Ramos (cell line): ENCODE measurements around the gene CST1.
"Not testable (repeated sequence)": the region's sequence is repeated elsewhere in the genome, so short reads cannot be mapped to it uniquely, and the experiment has no call there.

ENCODE experiments used
- in situ Hi-C: fragments of 300-500 bp; cut with MboI; formaldehyde crosslinking; loops from one replicate; pipeline ENCODE4 v1.14.3; 2022; ENCODE audit warnings: low sequenced_read_pairs; ENCODE audit not compliant: unreplicated experiment

CST1 gene, protein sequence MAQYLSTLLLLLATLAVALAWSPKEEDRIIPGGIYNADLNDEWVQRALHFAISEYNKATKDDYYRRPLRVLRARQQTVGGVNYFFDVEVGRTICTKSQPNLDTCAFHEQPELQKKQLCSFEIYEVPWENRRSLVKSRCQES

DNA sequence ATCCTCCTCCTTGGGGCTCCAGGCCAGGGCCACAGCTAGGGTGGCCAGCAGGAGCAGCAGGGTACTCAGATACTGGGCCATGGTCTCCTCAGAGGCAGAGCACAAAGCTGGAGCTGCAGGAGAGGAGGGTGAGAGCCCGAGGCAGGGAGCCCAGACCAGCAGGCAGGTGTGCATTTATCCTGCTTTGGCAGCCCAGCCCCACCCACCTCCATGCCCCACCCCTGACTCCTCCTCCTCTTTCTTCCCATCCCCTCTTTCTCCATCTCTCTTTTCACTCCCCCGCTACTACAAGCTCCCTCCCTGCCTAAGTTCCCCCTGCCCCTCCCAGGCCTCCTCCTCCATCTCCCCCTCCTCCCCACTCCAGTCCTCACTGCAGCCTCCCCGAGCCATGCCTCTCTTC, at the start of gene CST1:
CST1 (minus strand) TSS at position 150 of the 400 bp plus-strand sequence; CDS start at position 81, 69 bp downstream.
- in situ Hi-C loops: not testable (repeated sequence)

GRCh38 chr20:23799216-23799847, 48.6 kb upstream of the CST1 start:
- in situ Hi-C loops: not testable (repeated sequence)

DNA sequence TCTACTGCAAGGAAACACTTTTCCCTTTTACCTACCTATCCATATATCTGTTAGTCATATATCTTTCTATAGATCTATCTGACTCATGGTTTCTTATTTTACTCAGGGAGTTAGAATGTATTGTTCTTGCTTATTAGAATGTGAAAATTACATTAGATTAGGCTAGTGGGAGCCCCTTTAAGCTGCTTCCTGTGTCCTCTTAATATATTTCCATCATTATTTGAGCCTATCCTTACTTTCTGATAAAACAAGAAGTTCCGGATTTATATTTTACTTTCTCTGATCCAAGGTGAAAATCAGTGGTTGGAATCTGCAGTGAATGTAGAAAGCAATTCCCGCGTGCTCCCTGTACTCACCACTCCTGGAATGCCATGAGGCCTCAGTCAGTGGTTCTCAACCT, 44.8 kb upstream of the CST1 start:
- in situ Hi-C loops: no loop called here

- in situ Hi-C loops: no loop called here
Observed at GRCh38 chr20:23794841-23795240, 44.1 kb upstream of the CST1 start.

GRCh38 chr20:23794065-23794464, 43.3 kb upstream of the CST1 start:
- in situ Hi-C loops: no loop called here

DNA sequence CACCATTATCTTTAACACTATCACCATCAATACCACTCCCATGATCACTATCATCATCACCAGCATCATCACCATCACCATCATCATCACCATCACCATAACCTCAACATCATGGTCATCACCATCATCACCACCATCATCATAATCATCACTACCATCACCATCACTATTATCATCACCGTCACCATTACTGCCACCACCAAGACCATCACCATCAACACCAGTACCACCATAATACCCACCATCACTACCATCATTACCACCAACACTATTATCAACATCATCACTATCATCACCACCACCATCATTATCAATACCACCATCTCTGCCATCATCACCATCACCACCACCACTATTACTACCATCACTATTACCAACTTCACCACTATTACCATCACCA, 32.7 kb upstream of the CST1 start:
- in situ Hi-C loops: no loop called here

GRCh38 chr20:23782366-23782983, 31.7 kb upstream of the CST1 start:
- in situ Hi-C loops: no loop called here

- in situ Hi-C loops: not testable (repeated sequence)
Observed at GRCh38 chr20:23778676-23779075, 27.9 kb upstream of the CST1 start.

GRCh38 chr20:23777380-23777779, 26.6 kb upstream of the CST1 start:
- in situ Hi-C loops: not testable (repeated sequence)

GRCh38 chr20:23776067-23776771, 25.5 kb upstream of the CST1 start:
- in situ Hi-C loops: no loop called here

GRCh38 chr20:23774081-23774480, 23.3 kb upstream of the CST1 start:
- in situ Hi-C loops: no loop called here

DNA sequence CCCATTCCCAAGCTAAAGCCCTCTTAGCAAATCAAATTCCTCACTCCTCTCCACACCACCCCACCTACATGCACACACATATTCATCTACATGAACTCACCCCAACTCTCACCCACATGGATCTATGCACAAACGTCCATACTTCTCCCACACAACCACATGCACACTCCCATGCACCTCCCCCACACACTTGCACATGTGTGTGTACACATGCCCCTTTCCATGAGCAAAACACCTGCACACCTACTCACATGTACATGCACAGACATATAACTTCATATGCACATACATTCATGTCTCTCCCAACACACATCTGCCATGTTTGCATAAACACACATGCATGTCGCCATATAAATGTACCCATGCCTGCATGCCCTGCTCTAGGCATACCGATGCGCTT, 22.8 kb upstream of the CST1 start:
- in situ Hi-C loops: no loop called here

- in situ Hi-C loops: no loop called here
Observed at GRCh38 chr20:23773127-23773526, 22.4 kb upstream of the CST1 start.

DNA sequence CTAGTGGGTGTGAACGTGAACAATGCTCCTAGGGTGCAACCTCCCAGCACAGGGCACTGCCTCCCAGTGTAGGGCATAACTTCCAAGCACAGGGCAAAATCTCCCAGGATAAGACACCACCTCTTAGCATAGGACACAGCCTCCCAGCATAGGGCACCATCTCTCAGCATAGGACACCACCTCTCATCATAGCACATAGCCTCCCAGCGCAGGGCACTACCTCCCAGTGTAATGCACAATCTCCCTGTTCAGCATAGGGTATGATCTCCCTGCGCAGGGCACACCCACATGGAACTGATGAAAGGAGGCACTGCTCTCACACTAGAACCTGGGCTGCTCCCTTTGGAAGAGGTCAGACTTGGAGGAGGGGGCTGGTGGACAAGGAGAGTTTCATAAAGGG, 21.3 kb upstream of the CST1 start:
- in situ Hi-C loops: no loop called here

DNA sequence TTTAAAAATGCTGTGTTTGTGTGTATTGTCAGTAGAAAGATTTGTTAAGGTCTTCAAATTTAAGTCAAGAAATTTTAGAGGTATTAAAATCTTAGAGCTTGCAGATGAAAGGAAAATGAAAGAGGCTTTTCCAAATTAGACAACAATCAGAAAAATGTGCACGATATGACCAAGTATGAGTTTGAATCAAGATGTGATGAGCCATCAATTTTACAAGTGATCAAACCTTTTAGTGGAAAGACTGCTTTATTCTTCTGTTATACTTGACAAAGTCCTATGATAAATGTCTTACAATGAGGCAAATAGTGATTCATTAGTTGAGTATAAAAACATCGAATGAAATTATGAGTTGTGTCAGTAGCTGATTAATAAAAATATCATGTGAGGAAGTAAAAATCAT, 19.6 kb upstream of the CST1 start:
- in situ Hi-C loops: no loop called here

DNA sequence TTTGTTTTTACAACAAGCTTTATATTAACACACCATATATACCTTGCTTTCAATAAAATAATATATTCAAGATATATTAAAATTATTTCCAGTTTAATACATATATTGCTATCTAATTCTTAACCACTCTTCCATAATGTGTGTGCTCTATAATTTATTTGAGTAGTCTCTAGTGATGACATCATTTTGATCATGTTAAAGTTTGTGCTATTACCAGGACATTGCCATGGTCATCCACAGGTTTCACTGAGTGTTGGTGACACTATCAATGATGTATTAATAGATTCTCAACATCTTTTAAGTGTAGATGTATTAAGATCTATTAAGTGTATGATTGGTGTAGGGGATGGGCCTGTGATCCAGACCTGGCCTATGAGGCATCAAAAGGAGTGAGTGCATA, 17.8 kb upstream of the CST1 start:
- in situ Hi-C loops: not testable (repeated sequence)

DNA sequence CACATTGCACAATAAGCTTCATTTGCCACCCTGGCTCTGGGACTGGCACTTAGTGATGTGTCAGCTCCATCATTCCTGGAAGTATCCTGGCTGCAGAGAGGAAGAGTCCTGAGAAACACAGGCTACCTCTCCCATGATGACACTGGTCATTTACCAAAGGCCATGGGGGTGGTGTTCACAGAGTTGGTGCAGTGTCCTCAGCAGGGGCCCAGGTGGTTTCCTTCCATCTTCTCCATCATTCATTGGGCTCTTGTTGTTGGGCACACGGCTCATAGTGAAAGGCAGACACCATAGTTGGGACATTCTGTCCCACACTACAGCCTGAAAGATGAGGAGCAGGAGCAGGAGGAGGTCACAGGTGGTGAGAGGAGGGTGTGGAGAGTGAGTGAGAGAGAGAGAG, 15.8 kb upstream of the CST1 start:
- in situ Hi-C loops: no loop called here

GRCh38 chr20:23765578-23765977, 14.8 kb upstream of the CST1 start:
- in situ Hi-C loops: no loop called here

DNA sequence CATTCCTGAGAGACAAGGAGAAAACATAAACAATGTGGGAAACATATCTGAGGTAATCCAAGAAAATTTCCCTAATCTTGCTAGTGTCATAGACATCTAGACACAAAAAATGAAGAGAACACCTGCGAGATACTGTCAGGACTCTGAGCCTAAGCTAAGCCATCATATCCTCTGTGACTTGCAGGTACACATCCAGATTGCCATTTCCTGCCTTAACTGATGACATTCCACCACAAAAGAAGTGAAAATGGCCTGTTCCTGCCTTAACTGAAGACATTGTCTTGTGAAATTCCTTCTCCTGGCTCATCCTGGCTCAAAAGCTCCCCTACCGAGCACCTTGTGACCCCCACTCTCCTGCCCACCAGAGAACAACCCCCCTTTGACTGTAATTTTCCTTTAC, 13.9 kb upstream of the CST1 start:
- in situ Hi-C loops: not testable (repeated sequence)

GRCh38 chr20:23763345-23763744, 12.6 kb upstream of the CST1 start:
- in situ Hi-C loops: no loop called here

- in situ Hi-C loops: no loop called here
Observed at GRCh38 chr20:23759306-23759940, 8.7 kb upstream of the CST1 start.
